GM10248 (cell line): ENCODE results near the gene NR4A1.

Experiments
- CTCF ChIA-PET: fragments of 300-600 bp; sonication (Branson Sonifier 250); formaldehyde crosslinking; extraction: SDS; loops from one replicate; lab custom pipeline; 2021; ENCODE audit warnings: antibody characterized with exemption; lab: Yijun Ruan, JAX
- POLR2A ChIA-PET: fragments of 350-650 bp; sonication (Branson Sonifier 250); formaldehyde crosslinking; extraction: SDS; loops from one replicate; lab custom pipeline; 2020; ENCODE audit warnings: antibody characterized with exemption; lab: Yijun Ruan, JAX
- DNase-seq: peaks from one replicate; pipeline ENCODE4 v3.0.0; 2012; ENCODE audit errors: extremely low spot score
- TF ChIP-seq, protein P1 (sequence below): IDR thresholded peaks from 2 replicates; pipeline ENCODE4 v1.5.1; 2012; ENCODE audit warnings: mild to moderate bottlenecking, low read depth; ENCODE audit errors: extremely low read depth, missing control alignments, control extremely low read depth

Gene NR4A1

DNA sequence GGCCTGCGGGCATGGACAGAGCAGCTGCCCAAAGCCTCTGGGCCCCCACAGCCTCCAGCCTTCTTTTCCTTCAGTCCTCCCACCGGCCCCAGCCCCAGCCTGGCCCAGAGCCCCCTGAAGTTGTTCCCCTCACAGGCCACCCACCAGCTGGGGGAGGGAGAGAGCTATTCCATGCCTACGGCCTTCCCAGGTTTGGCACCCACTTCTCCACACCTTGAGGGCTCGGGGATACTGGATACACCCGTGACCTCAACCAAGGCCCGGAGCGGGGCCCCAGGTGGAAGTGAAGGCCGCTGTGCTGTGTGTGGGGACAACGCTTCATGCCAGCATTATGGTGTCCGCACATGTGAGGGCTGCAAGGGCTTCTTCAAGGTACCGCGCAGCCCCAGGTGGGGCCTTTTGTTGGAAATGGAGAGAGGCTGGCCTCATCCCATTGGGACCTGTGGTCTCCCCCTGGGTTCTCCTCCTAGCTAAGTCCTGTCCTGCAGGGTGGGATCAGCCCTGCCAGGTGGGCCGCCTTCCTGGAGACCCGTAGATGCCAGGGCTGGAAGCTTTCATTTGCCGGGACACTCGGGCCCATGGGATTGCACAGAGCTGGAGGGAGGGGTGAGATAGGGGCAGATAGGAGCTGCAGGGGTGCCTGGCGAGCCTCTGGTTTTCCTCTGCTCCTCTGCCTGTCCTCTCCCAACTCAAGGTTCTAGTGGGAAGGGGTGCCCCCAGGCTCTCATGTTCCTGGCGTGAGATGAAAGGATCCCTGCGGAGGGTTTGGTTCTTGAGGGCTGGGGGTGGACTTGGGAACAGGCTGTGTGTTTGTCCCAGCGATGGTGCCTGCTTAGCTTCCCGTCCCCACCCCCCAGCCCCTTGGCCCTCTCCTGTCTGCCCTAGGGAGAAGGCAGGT lies 3.8 kb downstream of the NR4A1 start:
- TF ChIP-seq, protein P1, sequence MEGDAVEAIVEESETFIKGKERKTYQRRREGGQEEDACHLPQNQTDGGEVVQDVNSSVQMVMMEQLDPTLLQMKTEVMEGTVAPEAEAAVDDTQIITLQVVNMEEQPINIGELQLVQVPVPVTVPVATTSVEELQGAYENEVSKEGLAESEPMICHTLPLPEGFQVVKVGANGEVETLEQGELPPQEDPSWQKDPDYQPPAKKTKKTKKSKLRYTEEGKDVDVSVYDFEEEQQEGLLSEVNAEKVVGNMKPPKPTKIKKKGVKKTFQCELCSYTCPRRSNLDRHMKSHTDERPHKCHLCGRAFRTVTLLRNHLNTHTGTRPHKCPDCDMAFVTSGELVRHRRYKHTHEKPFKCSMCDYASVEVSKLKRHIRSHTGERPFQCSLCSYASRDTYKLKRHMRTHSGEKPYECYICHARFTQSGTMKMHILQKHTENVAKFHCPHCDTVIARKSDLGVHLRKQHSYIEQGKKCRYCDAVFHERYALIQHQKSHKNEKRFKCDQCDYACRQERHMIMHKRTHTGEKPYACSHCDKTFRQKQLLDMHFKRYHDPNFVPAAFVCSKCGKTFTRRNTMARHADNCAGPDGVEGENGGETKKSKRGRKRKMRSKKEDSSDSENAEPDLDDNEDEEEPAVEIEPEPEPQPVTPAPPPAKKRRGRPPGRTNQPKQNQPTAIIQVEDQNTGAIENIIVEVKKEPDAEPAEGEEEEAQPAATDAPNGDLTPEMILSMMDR = no peak
- no peak for DNase-seq
- ChIA-PET POLR2A (no interaction called here), CTCF (interaction anchor here (0.7 to 42.5 kb wide), 6 partner anchors 9 to 28 kb away, joined by 3 to 1220 read pairs (median 4); no protein-coding TSS in a partner anchor)

DNA sequence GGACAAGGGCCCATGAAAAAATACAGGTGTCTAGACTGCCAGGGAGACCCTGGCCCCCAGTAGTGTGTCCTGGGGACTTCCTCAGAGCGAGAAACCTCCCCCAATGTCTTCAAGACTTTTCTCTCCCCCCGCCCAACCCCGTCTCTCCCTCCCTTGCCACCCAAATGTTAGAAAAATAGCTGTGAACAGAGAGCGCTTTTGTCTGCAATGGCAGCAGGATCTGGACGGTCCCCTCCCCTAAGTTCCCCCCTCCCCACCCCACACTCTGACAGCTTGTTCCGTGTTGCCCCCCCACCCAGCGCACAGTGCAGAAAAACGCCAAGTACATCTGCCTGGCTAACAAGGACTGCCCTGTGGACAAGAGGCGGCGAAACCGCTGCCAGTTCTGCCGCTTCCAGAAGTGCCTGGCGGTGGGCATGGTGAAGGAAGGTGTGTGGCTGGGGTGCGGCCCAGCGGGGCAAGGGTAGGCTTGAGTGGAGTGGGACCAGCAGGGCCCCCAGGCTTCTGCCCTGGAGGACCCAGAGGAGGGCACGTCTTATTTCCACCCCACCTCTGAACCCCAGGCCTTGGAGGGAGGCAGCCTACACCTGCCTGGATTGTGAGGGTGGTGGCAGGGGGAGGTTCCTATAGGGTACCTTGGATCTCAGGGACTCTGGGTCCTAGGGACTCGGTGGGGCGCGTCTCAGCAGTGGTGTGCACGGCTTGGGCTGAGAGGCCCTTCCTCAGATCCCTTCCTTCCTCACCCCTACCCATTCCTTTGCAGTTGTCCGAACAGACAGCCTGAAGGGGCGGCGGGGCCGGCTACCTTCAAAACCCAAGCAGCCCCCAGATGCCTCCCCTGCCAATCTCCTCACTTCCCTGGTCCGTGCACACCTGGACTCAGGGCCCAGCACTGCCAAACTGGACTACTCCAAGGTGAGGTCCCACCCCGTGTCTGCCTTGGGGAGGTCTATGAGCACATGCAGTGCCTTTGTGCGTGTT lies 4.8 kb downstream of the NR4A1 start:
- POLR2A ChIA-PET = interaction anchor here (0.6 to 1.1 kb wide), 2 partner anchors 14 to 427 kb away, joined by 4 read pairs; partner anchors contain the start of gene ATG101

DNA sequence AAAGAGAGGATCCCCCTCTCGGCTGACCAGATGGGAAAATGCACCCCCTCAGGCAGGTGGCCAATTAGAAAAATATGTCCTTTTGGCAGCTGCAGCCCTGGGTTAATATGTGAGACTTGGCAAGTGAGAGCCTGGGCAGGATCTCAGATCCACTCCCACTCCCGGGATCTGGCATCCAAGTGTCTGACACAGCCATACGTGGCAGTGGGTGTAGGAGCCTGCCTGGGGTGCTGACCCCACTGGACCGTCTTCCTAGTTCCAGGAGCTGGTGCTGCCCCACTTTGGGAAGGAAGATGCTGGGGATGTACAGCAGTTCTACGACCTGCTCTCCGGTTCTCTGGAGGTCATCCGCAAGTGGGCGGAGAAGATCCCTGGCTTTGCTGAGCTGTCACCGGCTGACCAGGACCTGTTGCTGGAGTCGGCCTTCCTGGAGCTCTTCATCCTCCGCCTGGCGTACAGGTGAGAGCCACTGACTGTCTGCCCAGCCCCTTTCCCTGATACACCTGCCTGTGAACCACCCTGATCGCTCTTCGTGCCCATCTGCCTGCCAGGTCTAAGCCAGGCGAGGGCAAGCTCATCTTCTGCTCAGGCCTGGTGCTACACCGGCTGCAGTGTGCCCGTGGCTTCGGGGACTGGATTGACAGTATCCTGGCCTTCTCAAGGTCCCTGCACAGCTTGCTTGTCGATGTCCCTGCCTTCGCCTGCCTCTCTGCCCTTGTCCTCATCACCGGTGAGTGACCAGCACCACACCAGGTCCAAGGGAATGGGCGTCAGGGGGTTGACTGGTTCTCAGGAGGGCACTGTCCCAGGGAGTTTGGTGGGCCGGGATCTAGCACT lies 5.8 kb downstream of the NR4A1 start:
- POLR2A ChIA-PET = interaction anchor here (1.1 kb wide), 1 partner anchor 13 kb away, joined by 4 read pairs; the partner anchor contains the start of gene ATG101
- CTCF ChIA-PET = interaction anchor here (1.4 to 42.5 kb wide), 2 partner anchors 9 to 24 kb away, joined by 3 to 1220 read pairs; no protein-coding TSS in a partner anchor
- TF ChIP-seq, protein P1 = no peak
- no peak for DNase-seq

More for the DNA sequence above, 4.8 kb downstream of the NR4A1 start:
- TF ChIP-seq, protein P1 = no peak
- CTCF ChIA-PET = interaction anchor here (0.7 to 42.5 kb wide), 3 partner anchors 8 to 27 kb away, joined by 3 to 1220 read pairs (median 3); no protein-coding TSS in a partner anchor
- DNase-seq = no peak

DNA sequence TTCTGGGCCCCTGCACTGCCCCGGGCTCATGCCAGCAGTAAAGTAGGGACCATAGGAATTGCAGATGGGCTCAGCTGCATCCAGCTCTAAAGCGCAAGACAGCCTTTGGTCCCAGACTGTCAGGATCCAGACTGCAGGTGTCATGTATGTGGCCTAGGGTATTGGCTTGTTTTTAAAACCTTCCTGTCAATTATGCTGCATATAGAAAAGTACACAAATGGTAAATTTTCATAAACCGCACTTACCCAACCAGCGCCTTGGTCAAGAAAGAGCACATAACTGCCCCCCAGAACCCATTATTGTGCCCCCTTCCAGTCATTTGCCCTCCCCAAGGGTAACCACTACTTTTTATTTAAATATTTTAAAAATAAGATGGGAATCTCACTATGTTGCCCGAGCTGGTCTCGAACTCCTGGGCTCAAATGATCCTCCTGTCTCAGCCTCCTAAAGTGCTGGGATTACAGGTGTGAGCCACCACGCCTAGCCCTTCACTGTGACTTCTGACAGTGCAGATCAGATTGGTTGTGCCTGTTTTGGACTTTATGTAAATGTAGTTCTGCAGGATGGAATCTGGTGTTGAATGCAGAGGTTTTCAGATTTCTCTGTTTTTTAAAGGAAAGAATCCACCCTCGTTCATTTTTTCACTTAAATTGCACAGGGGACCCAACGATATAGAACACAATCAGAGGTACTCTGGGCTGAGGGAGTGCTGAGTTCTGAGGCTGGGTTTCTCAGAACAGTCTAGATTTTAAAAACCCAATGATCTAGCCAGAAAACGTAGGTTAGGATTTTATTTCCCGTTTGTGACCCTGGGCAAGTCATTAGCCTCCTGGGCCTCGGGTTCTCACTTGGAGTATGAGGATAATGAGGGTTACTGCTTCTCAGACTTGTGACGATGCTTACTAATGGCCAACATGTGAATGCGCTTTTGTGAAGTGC lies 6.7 kb downstream of the NR4A1 start:
- TF ChIP-seq, protein P1 = no peak
- ChIA-PET CTCF (interaction anchor here (1.4 to 42.5 kb wide), 2 partner anchors 8 to 25 kb away, joined by 3 to 1220 read pairs; no protein-coding TSS in a partner anchor), POLR2A (no interaction called here)
- no peak for DNase-seq

GRCh38 chr12:52058631-52059361 lies 7.6 kb downstream of the NR4A1 start:
- no peak for DNase-seq
- ChIA-PET POLR2A (interaction anchor here (0.6 to 2.5 kb wide), 2 partner anchors 8 kb away, joined by 3 to 7 read pairs; partner anchors contain the start of gene NR4A1), CTCF (interaction anchor here (1.1 to 42.5 kb wide), 4 partner anchors 10 to 26 kb away, joined by 3 to 1220 read pairs (median 18); partner anchors contain the start of gene ATG101)
- TF ChIP-seq, protein P1 = no peak
